HG02840 (cell line): ENCODE measurements around the gene HERC2.

Source experiments
- ATAC-seq: cut with Tn5 transposase; IDR thresholded peaks from one replicate; pipeline ENCODE4 v1.9.1; 2021; ENCODE audit warnings: mild to moderate bottlenecking, moderate library complexity, moderate number of reproducible peaks; ENCODE audit not compliant: unreplicated experiment, low FRiP score

Gene HERC2

GRCh38 chr15:28114721-28115622, 207.0 kb downstream of the HERC2 start:
- ATAC-seq = no peak

- no peak for ATAC-seq
These were observed 207.9 kb downstream of the HERC2 start for GRCh38 chr15:28114114-28114455.

GRCh38 chr15:28113394-28114113, 208.4 kb downstream of the HERC2 start:
- no peak for ATAC-seq

GRCh38 chr15:28112962-28113361, 209.0 kb downstream of the HERC2 start:
- no peak for ATAC-seq

- ATAC-seq = no peak
These were observed 209.7 kb downstream of the HERC2 start for GRCh38 chr15:28112101-28112760.

GRCh38 chr15:28111543-28111942, 210.4 kb downstream of the HERC2 start:
- ATAC-seq = no peak

GRCh38 chr15:28110481-28110881, 211.5 kb downstream of the HERC2 start:
- ATAC-seq = no peak

GRCh38 chr15:28109626-28110455, 212.1 kb downstream of the HERC2 start:
- ATAC-seq = no peak

- ATAC-seq = no peak
These were observed 214.1 kb downstream of the HERC2 start for GRCh38 chr15:28107904-28108275.

- no peak for ATAC-seq
These were observed 214.7 kb downstream of the HERC2 start for GRCh38 chr15:28107111-28107903.

GRCh38 chr15:28106294-28107110, 215.5 kb downstream of the HERC2 start:
- ATAC-seq = no peak

GRCh38 chr15:28105793-28106192, 216.2 kb downstream of the HERC2 start:
- no peak for ATAC-seq

GRCh38 chr15:28105224-28105791, 216.7 kb downstream of the HERC2 start:
- ATAC-seq = no peak

GRCh38 chr15:28104326-28104725, 217.7 kb downstream of the HERC2 start:
- no peak for ATAC-seq

- no peak for ATAC-seq
These were observed 218.1 kb downstream of the HERC2 start for GRCh38 chr15:28103831-28104230.

GRCh38 chr15:28101983-28102441, 220.0 kb downstream of the HERC2 start:
- ATAC-seq = no peak

- ATAC-seq = no peak
These were observed 220.8 kb downstream of the HERC2 start for GRCh38 chr15:28101201-28101600.

- ATAC-seq = no peak
These were observed 221.3 kb downstream of the HERC2 start for GRCh38 chr15:28100516-28101195.
